ENCODE measurements around the gene TIGD3. TPM values are rescaled to one million over a fixed set of nuclear protein-coding genes. Genes with fewer than 3 reads are reported as not detected.

TIGD3 gene
- total and polyA plus RNA-seq, 2 of the 13 experiments (the other 11 are each of a cell fraction or from before 2014, with no cell fraction given) = 0.49 to 4.9 TPM

DNA sequence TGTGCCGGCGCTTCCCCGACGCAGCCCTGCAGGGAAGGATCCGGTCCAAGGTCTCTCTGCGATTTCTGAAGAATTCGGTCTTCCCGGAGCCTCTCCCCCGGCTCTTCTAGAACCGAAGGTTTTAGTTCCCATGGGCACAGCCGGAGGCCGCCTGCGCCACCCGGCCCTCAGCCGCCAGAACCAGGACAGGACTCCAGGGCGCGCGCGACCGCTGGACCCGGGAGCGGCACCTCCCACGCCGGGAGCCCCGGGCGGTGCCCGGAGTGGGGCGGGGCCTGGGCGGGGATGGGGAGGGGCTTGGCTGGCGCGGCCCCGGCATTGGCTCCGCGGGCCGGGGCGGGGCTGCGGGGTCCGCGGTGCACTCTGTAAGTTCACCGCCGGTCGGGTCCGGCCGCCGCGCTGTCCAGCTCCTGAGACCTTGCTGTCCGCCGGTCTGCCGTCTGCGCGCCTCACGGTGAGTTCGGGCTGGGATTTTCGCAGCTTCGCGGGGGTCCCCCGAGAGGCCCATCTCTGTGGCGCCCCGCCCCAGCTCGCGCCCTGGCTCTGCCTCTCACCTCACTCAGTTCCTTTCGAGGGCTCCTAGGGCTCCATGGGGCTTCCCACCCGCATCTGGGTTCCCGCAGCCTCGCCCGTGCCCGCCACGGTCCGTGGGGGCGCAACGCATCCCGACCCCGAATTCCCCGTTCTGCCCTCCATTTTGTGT, 39.9 kb upstream of the TIGD3 start, which contains the start of gene CDC42EP2 (continued):
- no peak for TF ChIP-seq MAZ (IDR thresholded peaks at IDR 0.05; ENCODE audit: borderline replicate concordance, low read depth, low read length)
- peak; percentile 66 for TF ChIP-seq MAZ (CRISPR knock-in tag; IDR thresholded peaks at IDR 0.05; ENCODE audit: low read depth)
- no peak for TF ChIP-seq ZNF143 (CRISPR knock-in tag; IDR thresholded peaks at IDR 0.05)
- TF ChIP-seq, protein P1, sequence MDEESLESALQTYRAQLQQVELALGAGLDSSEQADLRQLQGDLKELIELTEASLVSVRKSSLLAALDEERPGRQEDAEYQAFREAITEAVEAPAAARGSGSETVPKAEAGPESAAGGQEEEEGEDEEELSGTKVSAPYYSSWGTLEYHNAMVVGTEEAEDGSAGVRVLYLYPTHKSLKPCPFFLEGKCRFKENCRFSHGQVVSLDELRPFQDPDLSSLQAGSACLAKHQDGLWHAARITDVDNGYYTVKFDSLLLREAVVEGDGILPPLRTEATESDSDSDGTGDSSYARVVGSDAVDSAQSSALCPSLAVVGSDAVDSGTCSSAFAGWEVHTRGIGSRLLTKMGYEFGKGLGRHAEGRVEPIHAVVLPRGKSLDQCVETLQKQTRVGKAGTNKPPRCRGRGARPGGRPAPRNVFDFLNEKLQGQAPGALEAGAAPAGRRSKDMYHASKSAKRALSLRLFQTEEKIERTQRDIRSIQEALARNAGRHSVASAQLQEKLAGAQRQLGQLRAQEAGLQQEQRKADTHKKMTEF (CRISPR knock-in tag; IDR thresholded peaks at IDR 0.05) = peak; percentile 4; the same call in 1 of the 2 replicates
- 0 out of 2 replicates have a peak, but pooled peaks have one; percentile 46 for TF ChIP-seq TOPORS (CRISPR knock-in tag; IDR thresholded peaks at IDR 0.05)
- TF ChIP-seq HOXA5 (CRISPR knock-in tag; IDR thresholded peaks at IDR 0.05) = 0 out of 2 replicates have a peak, but pooled peaks have one; percentile 54
- TF ChIP-seq ZMAT3 (CRISPR knock-in tag; conservative IDR thresholded peaks at IDR 0.05) = peak; percentile 74
- no peak for TF ChIP-seq ZNF720 (CRISPR knock-in tag; IDR thresholded peaks at IDR 0.05)
- TF ChIP-seq NCOA1 (CRISPR knock-in tag; IDR thresholded peaks at IDR 0.05) = no peak; the same call in 1 of the 2 replicates
- peak; percentile 64 for TF ChIP-seq GABPB1 (CRISPR knock-in tag; IDR thresholded peaks at IDR 0.05)
- TF ChIP-seq, protein P2, sequence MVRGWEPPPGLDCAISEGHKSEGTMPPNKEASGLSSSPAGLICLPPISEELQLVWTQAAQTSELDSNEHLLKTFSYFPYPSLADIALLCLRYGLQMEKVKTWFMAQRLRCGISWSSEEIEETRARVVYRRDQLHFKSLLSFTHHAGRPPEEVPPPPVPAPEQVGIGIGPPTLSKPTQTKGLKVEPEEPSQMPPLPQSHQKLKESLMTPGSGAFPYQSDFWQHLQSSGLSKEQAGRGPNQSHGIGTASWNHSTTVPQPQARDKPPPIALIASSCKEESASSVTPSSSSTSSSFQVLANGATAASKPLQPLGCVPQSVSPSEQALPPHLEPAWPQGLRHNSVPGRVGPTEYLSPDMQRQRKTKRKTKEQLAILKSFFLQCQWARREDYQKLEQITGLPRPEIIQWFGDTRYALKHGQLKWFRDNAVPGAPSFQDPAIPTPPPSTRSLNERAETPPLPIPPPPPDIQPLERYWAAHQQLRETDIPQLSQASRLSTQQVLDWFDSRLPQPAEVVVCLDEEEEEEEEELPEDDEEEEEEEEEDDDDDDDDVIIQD (CRISPR knock-in tag; IDR thresholded peaks at IDR 0.05; ENCODE audit: low read depth) = peak; percentile 29; the same call in 1 of the 2 replicates
- peak; percentile 1; the same call in 1 of the 2 replicates for TF ChIP-seq ZNF431 (CRISPR knock-in tag; IDR thresholded peaks at IDR 0.05; ENCODE audit: borderline replicate concordance, low read depth)
- TF ChIP-seq, protein P3, sequence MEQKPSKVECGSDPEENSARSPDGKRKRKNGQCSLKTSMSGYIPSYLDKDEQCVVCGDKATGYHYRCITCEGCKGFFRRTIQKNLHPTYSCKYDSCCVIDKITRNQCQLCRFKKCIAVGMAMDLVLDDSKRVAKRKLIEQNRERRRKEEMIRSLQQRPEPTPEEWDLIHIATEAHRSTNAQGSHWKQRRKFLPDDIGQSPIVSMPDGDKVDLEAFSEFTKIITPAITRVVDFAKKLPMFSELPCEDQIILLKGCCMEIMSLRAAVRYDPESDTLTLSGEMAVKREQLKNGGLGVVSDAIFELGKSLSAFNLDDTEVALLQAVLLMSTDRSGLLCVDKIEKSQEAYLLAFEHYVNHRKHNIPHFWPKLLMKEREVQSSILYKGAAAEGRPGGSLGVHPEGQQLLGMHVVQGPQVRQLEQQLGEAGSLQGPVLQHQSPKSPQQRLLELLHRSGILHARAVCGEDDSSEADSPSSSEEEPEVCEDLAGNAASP (CRISPR knock-in tag; IDR thresholded peaks at IDR 0.05; ENCODE audit: borderline replicate concordance) = peak; percentile 26; the same call in 1 of the 2 replicates
- no peak for TF ChIP-seq KDM5A (IDR thresholded peaks at IDR 0.05; ENCODE audit: borderline replicate concordance, low read length)
- TF ChIP-seq, protein P4, sequence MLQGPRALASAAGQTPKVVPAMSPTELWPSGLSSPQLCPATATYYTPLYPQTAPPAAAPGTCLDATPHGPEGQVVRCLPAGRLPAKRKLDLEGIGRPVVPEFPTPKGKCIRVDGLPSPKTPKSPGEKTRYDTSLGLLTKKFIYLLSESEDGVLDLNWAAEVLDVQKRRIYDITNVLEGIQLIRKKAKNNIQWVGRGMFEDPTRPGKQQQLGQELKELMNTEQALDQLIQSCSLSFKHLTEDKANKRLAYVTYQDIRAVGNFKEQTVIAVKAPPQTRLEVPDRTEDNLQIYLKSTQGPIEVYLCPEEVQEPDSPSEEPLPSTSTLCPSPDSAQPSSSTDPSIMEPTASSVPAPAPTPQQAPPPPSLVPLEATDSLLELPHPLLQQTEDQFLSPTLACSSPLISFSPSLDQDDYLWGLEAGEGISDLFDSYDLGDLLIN (CRISPR knock-in tag; IDR thresholded peaks at IDR 0.05; ENCODE audit: borderline replicate concordance) = 0 out of 2 replicates have a peak, but pooled peaks have one; percentile 44
- no peak for TF ChIP-seq KLF15 (CRISPR knock-in tag; IDR thresholded peaks at IDR 0.05; ENCODE audit: borderline replicate concordance)
- peak; percentile 86 for TF ChIP-seq POLR2G (IDR thresholded peaks at IDR 0.05; ENCODE audit: low read depth, low read length)
- TF ChIP-seq ZSCAN21 (CRISPR knock-in tag; IDR thresholded peaks at IDR 0.05; ENCODE audit: borderline replicate concordance) = peak; percentile 57; the same call in 1 of the 2 replicates
- TF ChIP-seq ZNF441 (CRISPR knock-in tag; IDR thresholded peaks at IDR 0.05; ENCODE audit: borderline replicate concordance) = peak; percentile 74; the same call in 1 of the 2 replicates
- no peak for TF ChIP-seq SOX13 (IDR thresholded peaks at IDR 0.05)
- 0 out of 4 replicates have a peak, but pooled peaks of 1 of the 2 experiments have one; percentile 10 for TF ChIP-seq SOX13 (CRISPR knock-in tag; conservative IDR thresholded peaks at IDR 0.05 in 1 of 2, IDR thresholded peaks at IDR 0.05 in 1 of 2)
- peak; percentile 74; the same call in 1 of the 2 replicates for TF ChIP-seq SP4 (CRISPR knock-in tag; IDR thresholded peaks at IDR 0.05)
- TF ChIP-seq GATAD1 (CRISPR knock-in tag; IDR thresholded peaks at IDR 0.05) = 0 out of 2 replicates have a peak, but pooled peaks have one; percentile 34
- no peak for TF ChIP-seq GABPA (IDR thresholded peaks at IDR 0.05; ENCODE audit: low read depth, low read length)
- no peak for TF ChIP-seq GABPA (CRISPR knock-in tag; IDR thresholded peaks at IDR 0.05; ENCODE audit: low read depth)
